PC-9 (cell line): Measurements from ENCODE around the gene SLN. TPM values are rescaled to one million over a fixed set of nuclear protein-coding genes. Genes with fewer than 3 reads are reported as not detected.

Experiments used
- BruUV-seq: library from RNA; stranded (reverse); fragments of 400-500 nt; replicated peaks from 2 replicates; lab custom pipeline; 2021; lab: Mats Ljungman, UMichigan
- CTCF ChIA-PET: fragments of 300-600 bp; sonication (Branson Sonifier 250); formaldehyde crosslinking; loops from one replicate; lab custom pipeline; 2022; ENCODE audit warnings: antibody characterized with exemption; lab: Charles Lee
- POLR2A ChIA-PET: fragments of 300-600 bp; sonication (Branson Sonifier 250); formaldehyde crosslinking; loops from one replicate; lab custom pipeline; 2022; ENCODE audit warnings: antibody characterized with exemption; ENCODE audit not compliant: unreplicated experiment; lab: Charles Lee
- DNase-seq, 2 experiments: peaks; one replicate each; pipeline versions ENCODE4 v3.0.0 to v3.0.0-alpha.2; 2015 to 2022; ENCODE audit warnings: mixed read lengths in 1 of 2
- H2AFZ ChIP-seq: fragments of 200-600 bp; sonication (generic); 2 replicates; pipeline ENCODE4 v1.8.1; 2017; ENCODE audit warnings: antibody characterized with exemption
- H3F3A ChIP-seq: fragments of 200-600 bp; sonication (generic); 2 replicates; pipeline ENCODE4 v1.8.1; 2017; ENCODE audit warnings: antibody characterized with exemption, mild to moderate bottlenecking, low read depth; ENCODE audit not compliant: insufficient read depth
- H3K27ac ChIP-seq: fragments of 200-600 bp; sonication (generic); 2 replicates; pipeline ENCODE4 v1.6.1; 2016; ENCODE audit warnings: mixed run types
- H3K27me3 ChIP-seq: fragments of 200-600 bp; sonication (generic); 2 replicates; pipeline ENCODE4 v1.6.1; 2016; ENCODE audit warnings: low read depth, mixed run types; ENCODE audit not compliant: insufficient read depth
- H3K36me3 ChIP-seq: fragments of 200-600 bp; sonication (generic); 2 replicates; pipeline ENCODE4 v1.6.1; 2016; ENCODE audit warnings: low read depth, mixed run types
- H3K4me1 ChIP-seq: fragments of 200-600 bp; sonication (generic); replicated peaks from 2 replicates; pipeline ENCODE4 v1.6.1; 2016; ENCODE audit warnings: mixed run types; ENCODE audit not compliant: insufficient read depth
- H3K4me2 ChIP-seq: fragments of 200-600 bp; sonication (generic); 2 replicates; pipeline ENCODE4 v1.6.1; 2017; ENCODE audit warnings: mixed run types
- H3K4me3 ChIP-seq: fragments of 200-600 bp; sonication (generic); 2 replicates; pipeline ENCODE4 v1.6.1; 2016; ENCODE audit warnings: mixed run types
- H3K79me2 ChIP-seq: fragments of 200-600 bp; sonication (generic); 2 replicates; pipeline ENCODE4 v1.6.1; 2017; ENCODE audit warnings: low read depth, mixed run types
- H3K9me2 ChIP-seq: fragments of 200-600 bp; sonication (generic); 2 replicates; pipeline ENCODE4 v1.8.1; 2017; ENCODE audit warnings: mild to moderate bottlenecking; ENCODE audit not compliant: insufficient read depth
- H3K9me3 ChIP-seq: fragments of 200-600 bp; sonication (generic); 2 replicates; pipeline ENCODE4 v1.8.1; 2016; ENCODE audit warnings: low read depth; ENCODE audit not compliant: insufficient read depth
- H4K20me1 ChIP-seq: fragments of 200-600 bp; sonication (generic); 2 replicates; pipeline ENCODE4 v1.8.1; 2017; ENCODE audit not compliant: insufficient read depth
- EZH2 ChIP-seq: fragments of 200-600 bp; sonication (generic); IDR thresholded peaks from 2 replicates; pipeline ENCODE4 v1.8.0; 2017; ENCODE audit warnings: antibody characterized with exemption, low read depth
- intact Hi-C: fragments of 100-400 bp; cut with micrococcal nuclease; formaldehyde crosslinking; loops from one replicate; pipeline ENCODE4 v1.10.0; 2022; ENCODE audit not compliant: unreplicated experiment
- total RNA-seq: library from RNA; stranded (reverse); gene quantifications from 2 replicates; pipeline ENCODE4 v1.2.3, GENCODE V29; 2021
- TF ChIP-seq, protein P1 (sequence below): fragments of 200-600 bp; sonication (generic); conservative IDR thresholded peaks from 2 replicates; pipeline ENCODE4 v1.6.1; 2017; ENCODE audit warnings: mixed run types, antibody characterized with exemption, mild to moderate bottlenecking, moderate library complexity

Gene SLN
- total RNA-seq, 1 experiment from 2014 or later = not detected

DNA sequence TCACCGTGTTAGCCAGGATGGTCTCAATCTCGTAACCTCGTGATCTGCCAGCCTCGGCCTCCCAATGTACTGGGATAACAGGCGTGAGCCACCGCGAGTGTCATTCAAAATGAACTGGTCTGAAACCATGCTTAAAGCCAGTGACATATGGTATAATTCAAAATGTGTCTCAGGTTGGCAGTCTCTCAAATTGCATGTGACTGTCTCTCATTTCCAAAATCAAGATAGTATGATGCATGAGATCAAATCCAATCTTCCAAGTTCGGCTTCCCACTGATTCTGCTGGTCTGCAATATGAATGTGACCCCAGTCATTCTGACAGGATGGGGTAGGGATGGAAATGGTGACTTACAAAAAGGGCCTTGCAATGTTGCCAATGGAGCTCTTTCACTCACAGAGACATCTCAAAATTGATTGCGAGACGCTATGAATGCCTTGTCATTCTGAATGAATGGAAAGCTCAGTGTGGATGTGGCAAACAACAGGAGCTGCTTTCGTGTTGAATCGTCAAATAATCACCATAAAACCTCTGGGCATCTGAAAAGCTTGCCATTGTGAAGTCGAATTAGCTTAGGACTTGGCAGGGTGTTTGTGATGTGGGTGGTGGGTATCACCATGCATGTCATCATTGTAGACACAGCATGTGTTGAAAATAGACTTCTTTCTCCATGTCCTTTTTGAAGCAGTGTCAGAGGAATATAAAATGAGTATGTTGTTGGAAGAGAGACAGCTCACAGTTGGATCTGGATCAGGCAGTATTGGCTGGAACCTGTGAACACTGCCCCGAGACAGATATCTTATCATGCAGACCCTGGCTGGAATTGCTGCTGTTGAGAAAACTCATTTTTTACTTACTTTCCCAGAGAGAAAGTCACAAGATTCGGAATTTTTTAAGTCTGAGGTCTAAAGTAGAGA, 12.2 kb downstream of the SLN start:
- Histone ChIP-seq H3K4me1 (peaks cover 15% of the 10 kb centered on the region), H3K27ac (no peak overlapping the region), H3K4me2 (no peak overlapping the region), H3K27me3 (no peaks in the 10 kb centered on the region), H3K79me2 (no peaks in the 10 kb centered on the region), H3K4me3 (no peak overlapping the region), H3K36me3 (no peaks in the 10 kb centered on the region), H3K9me3 (no peaks in the 10 kb centered on the region), H3K9me2 (no peaks in the 10 kb centered on the region; the same call in 1 of the 2 replicates), H4K20me1 (no peaks in the 10 kb centered on the region), H2AFZ (no peak overlapping the region), H3F3A (peaks cover 11% of the 10 kb centered on the region)
- intact Hi-C loops = no loop called here
- ChIA-PET POLR2A (no interaction called here), CTCF (no interaction called here)
- DNase-seq = no peak
- no peak for TF ChIP-seq EZH2
- TF ChIP-seq, protein P1, sequence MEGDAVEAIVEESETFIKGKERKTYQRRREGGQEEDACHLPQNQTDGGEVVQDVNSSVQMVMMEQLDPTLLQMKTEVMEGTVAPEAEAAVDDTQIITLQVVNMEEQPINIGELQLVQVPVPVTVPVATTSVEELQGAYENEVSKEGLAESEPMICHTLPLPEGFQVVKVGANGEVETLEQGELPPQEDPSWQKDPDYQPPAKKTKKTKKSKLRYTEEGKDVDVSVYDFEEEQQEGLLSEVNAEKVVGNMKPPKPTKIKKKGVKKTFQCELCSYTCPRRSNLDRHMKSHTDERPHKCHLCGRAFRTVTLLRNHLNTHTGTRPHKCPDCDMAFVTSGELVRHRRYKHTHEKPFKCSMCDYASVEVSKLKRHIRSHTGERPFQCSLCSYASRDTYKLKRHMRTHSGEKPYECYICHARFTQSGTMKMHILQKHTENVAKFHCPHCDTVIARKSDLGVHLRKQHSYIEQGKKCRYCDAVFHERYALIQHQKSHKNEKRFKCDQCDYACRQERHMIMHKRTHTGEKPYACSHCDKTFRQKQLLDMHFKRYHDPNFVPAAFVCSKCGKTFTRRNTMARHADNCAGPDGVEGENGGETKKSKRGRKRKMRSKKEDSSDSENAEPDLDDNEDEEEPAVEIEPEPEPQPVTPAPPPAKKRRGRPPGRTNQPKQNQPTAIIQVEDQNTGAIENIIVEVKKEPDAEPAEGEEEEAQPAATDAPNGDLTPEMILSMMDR = no peak
- BruUV-seq = no TSS peak

DNA sequence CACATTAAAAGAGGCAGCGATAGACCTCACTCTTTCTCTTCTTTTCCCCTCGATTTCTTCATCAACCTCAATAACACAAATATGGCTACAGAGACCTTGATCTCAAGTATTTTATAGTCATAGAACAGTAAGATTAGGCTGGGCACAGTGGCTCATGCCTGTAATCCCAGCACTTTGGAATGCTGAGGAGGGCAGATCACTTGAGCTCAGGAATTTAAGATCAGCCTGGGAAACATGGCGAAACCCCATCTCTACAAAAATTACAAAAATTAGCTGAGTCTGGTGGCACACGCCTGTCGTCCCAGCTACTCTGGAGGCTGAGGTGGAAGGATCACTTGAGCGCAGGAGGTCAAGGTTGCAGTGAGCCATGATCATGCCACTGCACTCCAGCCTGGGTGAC, 14.6 kb downstream of the SLN start:
- peaks cover 12% of the 10 kb centered on the region for H3K4me1 ChIP-seq
- no peak for DNase-seq
- TF ChIP-seq EZH2 = no peak
- TF ChIP-seq, protein P1 = no peak
- BruUV-seq = no TSS peak
- ChIA-PET CTCF (no interaction called here), POLR2A (no interaction called here)
- intact Hi-C loops = no loop called here
- H3K36me3 ChIP-seq = no peaks in the 10 kb centered on the region
- H2AFZ ChIP-seq = no peak overlapping the region
- no peak overlapping the region for H3K4me2 ChIP-seq
- H3K27ac ChIP-seq = no peak overlapping the region
- H4K20me1 ChIP-seq = no peaks in the 10 kb centered on the region
- H3K79me2 ChIP-seq = no peaks in the 10 kb centered on the region
- H3F3A ChIP-seq = peaks cover 11% of the 10 kb centered on the region
- H3K27me3 ChIP-seq = no peaks in the 10 kb centered on the region
- H3K9me2 ChIP-seq = no peaks in the 10 kb centered on the region; the same call in 1 of the 2 replicates
- H3K4me3 ChIP-seq = no peak overlapping the region
- no peaks in the 10 kb centered on the region for H3K9me3 ChIP-seq

DNA sequence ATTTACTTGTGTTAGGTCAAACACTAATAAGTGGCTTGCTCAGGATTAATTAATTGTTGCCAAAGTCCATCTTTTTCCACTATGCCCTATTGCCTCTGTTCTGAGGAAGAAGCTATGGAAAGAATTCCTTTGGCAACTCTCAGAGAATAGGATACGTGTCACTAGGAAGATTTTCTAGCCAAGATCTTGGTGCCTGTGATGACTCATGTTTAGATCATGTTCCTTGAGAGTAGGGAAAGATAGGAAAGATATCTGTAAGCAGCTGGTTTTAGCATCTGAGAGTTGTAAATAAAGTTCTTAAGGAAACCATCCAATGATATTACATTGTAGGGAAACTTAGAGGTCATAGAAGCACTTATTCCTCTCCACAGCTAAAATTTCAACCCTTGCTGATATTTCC, 15.7 kb downstream of the SLN start:
- no peaks in the 10 kb centered on the region for H4K20me1 ChIP-seq
- no peak overlapping the region for H3K4me3 ChIP-seq
- no peaks in the 10 kb centered on the region for H3K9me3 ChIP-seq
- BruUV-seq = no TSS peak
- H3K9me2 ChIP-seq = no peaks in the 10 kb centered on the region; the same call in 1 of the 2 replicates
- no peak overlapping the region for H3K27ac ChIP-seq
- H3K27me3 ChIP-seq = no peaks in the 10 kb centered on the region
- H3K36me3 ChIP-seq = no peaks in the 10 kb centered on the region
- intact Hi-C loops = no loop called here
- H3K4me1 ChIP-seq = peaks cover 12% of the 10 kb centered on the region
- ChIA-PET CTCF (no interaction called here), POLR2A (no interaction called here)
- H3K4me2 ChIP-seq = no peak overlapping the region
- TF ChIP-seq EZH2 = no peak
- TF ChIP-seq, protein P1 = no peak
- H2AFZ ChIP-seq = no peak overlapping the region
- DNase-seq = peak; percentile 2 to 63
- no peaks in the 10 kb centered on the region for H3K79me2 ChIP-seq
- H3F3A ChIP-seq = peaks cover 11% of the 10 kb centered on the region
